Activated naive CD8-positive, alpha-beta T cell treated with anti-CD3 and anti-CD28 coated beads for 36 hours (primary cell): ENCODE results near the gene STARD3NL. TPM values are rescaled to one million over a fixed set of nuclear protein-coding genes. Genes with fewer than 3 reads are reported as not detected.
A peak's percentile ranks its signal among the peaks of the same experiment; 100 is the strongest.

Source experiments
- DNase-seq: peaks from one replicate; pipeline ENCODE4 v3.0.0; 2021
- H3K27ac Mint-ChIP-seq: one replicate; pipeline ENCODE4 v1.8.0; 2022; ENCODE audit warnings: mild to moderate bottlenecking, moderate library complexity, mixed read lengths
- H3K27me3 Mint-ChIP-seq: one replicate; pipeline ENCODE4 v1.8.0; 2022; ENCODE audit warnings: mild to moderate bottlenecking, mixed read lengths
- H3K36me3 Mint-ChIP-seq: one replicate; pipeline ENCODE4 v1.8.0; 2021; ENCODE audit warnings: mild to moderate bottlenecking, mixed read lengths
- H3K4me1 Mint-ChIP-seq: one replicate; pipeline ENCODE4 v1.8.0; 2021; ENCODE audit warnings: mixed read lengths
- H3K4me3 Mint-ChIP-seq: one replicate; pipeline ENCODE4 v1.8.0; 2022; ENCODE audit warnings: mild to moderate bottlenecking, moderate library complexity, mixed read lengths
- H3K9me3 Mint-ChIP-seq: one replicate; pipeline ENCODE4 v1.8.0; 2022; ENCODE audit warnings: mixed read lengths
- total RNA-seq, 2 experiments: library from RNA; stranded (reverse); gene quantifications; one replicate each; pipeline ENCODE4 v1.2.3, GENCODE V29; 2021

Gene STARD3NL
- total RNA-seq, 2 experiments from 2014 or later = 30.3 to 30.6 TPM

DNA sequence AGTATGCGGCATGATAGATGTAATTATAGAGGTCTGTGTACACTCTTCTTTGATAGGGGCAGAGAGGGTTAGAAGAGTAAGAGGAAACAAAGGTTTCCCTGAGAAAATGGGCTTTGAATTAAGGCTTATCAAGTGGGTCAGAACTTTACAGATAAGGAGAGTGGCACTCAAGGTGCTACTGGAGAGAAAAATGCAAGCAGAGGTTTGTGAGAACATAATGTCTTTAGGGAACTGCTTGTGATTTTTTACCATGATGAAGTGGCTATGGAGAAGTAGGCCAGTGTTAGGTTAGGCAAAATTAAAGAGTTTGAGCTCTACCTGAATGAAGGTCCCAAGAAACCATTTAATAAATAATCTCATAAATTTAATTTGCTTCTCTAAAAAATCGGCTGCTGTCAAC lies 14.3 kb downstream of the STARD3NL start:
- DNase-seq = no peak
- Mint-ChIP-seq H3K9me3 (peaks cover 4% of the 10 kb centered on the region), H3K4me3 (no peak overlapping the region), H3K27me3 (no peaks in the 10 kb centered on the region), H3K4me1 (peaks cover 44% of the 10 kb centered on the region), H3K36me3 (peaks cover 15% of the 10 kb centered on the region), H3K27ac (no peak overlapping the region)

DNA sequence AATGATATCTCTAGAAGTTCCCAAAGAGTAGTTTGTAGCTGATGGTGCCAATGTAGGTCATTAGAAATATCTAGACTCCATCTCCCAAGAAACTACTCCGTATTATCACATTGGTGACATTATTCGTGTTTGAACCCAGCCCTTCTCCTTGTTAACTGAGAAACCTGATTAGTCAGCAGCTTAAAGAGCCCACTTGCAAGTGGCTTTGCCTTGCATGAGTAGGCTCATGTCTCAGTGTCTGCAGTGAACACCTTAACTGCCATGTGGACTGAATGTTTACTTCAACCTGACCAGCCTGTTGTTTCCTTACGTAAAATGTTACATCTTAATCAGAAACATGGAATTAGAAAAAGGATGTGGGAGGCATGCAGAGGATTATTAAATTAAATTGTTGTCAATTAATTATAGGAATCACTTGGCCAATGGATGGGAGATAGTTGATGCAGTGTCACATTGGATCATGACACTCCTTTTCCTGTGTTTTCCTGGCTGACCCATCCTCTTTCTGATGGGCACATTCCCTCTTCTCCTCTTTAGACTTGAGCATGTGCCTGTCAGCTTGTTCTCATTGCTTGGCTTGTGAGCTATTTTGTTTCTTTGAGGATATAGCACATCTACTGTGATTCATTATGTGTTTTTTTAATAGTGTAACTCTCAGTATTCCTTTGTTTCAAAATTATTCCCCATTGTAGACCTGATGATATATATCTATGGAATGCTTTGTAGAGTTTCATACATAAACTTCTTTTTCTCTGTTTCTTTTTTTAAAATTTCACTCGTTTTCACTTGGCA lies 18.0 kb downstream of the STARD3NL start:
- no peak overlapping the region for H3K27ac Mint-ChIP-seq
- H3K27me3 Mint-ChIP-seq = no peaks in the 10 kb centered on the region
- peaks cover 4% of the 10 kb centered on the region for H3K9me3 Mint-ChIP-seq
- DNase-seq = no peak
- peaks cover 27% of the 10 kb centered on the region for H3K4me1 Mint-ChIP-seq
- H3K36me3 Mint-ChIP-seq = peaks cover 8% of the 10 kb centered on the region
- no peak overlapping the region for H3K4me3 Mint-ChIP-seq

DNA sequence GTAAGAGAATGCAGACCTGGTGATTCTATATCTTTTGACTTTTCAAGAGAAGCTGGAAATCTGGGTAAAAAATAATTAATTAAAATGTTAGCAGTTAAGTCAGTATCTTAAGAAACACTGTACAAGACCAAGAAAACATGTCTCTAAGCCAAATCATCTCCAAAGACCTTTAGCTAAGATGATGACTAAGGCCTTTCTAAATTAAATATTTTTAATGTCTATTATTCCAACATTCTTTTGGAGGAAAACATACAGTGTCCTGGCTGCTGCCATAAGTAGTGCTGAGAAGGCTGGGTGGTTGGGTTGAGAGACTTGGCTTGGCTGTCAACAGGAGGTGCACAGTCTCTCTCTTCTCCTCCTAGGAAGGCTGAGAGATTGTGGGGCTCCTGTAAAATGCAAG lies 20.3 kb downstream of the STARD3NL start:
- no peak overlapping the region for H3K4me3 Mint-ChIP-seq
- peaks cover 21% of the 10 kb centered on the region for H3K4me1 Mint-ChIP-seq
- no peak for DNase-seq
- peaks cover 3% of the 10 kb centered on the region for H3K9me3 Mint-ChIP-seq
- H3K36me3 Mint-ChIP-seq = peaks cover 11% of the 10 kb centered on the region
- no peak overlapping the region for H3K27ac Mint-ChIP-seq
- H3K27me3 Mint-ChIP-seq = no peaks in the 10 kb centered on the region

DNA sequence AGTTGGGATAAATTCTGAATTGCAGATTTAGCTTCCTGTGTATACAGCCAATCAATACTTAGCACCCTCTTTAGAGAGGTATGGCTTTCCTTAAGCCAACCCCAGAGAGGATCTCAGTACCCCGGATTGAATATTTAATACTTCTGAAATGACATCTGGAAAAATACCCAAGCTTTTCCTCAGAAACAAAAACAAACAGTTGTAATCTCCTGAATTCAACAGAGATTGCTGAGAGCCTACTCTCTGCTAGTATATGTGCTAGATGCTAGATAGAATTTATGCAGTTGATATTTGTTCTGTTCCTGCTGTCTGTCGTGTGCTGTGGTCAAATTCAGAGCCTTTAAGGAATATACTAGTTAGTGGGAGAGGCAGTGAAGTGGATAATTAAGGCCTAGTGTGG lies 21.1 kb downstream of the STARD3NL start:
- DNase-seq = no peak
- peaks cover 15% of the 10 kb centered on the region for H3K36me3 Mint-ChIP-seq
- H3K4me3 Mint-ChIP-seq = no peak overlapping the region
- peaks cover 21% of the 10 kb centered on the region for H3K4me1 Mint-ChIP-seq
- H3K27ac Mint-ChIP-seq = no peak overlapping the region
- H3K27me3 Mint-ChIP-seq = no peaks in the 10 kb centered on the region
- H3K9me3 Mint-ChIP-seq = peaks cover 3% of the 10 kb centered on the region

DNA sequence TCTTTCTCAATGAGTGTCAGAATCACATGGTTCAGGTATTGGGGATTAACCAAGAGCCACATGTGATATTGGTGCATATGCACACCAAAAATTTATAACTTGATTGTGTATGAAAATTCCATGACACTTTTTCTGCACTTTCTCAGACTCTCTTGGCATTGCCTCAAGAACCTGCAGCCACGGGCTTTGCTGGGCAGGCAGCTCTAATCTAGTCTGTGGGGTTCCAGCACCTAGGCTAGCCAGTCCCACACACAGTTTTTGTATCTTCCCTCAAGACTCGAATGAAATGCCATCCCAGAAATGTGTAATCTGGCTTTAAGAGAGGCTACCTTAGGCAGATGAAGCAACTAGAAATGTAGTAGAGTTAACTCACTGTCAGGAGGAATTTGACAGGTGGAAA lies 21.7 kb downstream of the STARD3NL start:
- Mint-ChIP-seq H3K4me3 (no peak overlapping the region), H3K36me3 (peaks cover 15% of the 10 kb centered on the region), H3K9me3 (peaks cover 3% of the 10 kb centered on the region), H3K27me3 (no peaks in the 10 kb centered on the region), H3K4me1 (peaks cover 21% of the 10 kb centered on the region), H3K27ac (no peak overlapping the region)
- DNase-seq = no peak

GRCh38 chr7:38206071-38206470 lies 28.0 kb downstream of the STARD3NL start:
- Mint-ChIP-seq H3K27ac (no peak overlapping the region), H3K4me1 (peaks cover 2% of the 10 kb centered on the region), H3K36me3 (peaks cover 22% of the 10 kb centered on the region), H3K27me3 (no peaks in the 10 kb centered on the region), H3K9me3 (peaks cover 3% of the 10 kb centered on the region), H3K4me3 (no peak overlapping the region)
- no peak for DNase-seq

GRCh38 chr7:38207843-38208242 lies 29.8 kb downstream of the STARD3NL start:
- DNase-seq = no peak
- Mint-ChIP-seq H3K27ac (no peak overlapping the region), H3K4me1 (peaks cover 2% of the 10 kb centered on the region), H3K27me3 (no peaks in the 10 kb centered on the region), H3K9me3 (no peaks in the 10 kb centered on the region), H3K4me3 (no peak overlapping the region), H3K36me3 (peaks cover 17% of the 10 kb centered on the region)

DNA sequence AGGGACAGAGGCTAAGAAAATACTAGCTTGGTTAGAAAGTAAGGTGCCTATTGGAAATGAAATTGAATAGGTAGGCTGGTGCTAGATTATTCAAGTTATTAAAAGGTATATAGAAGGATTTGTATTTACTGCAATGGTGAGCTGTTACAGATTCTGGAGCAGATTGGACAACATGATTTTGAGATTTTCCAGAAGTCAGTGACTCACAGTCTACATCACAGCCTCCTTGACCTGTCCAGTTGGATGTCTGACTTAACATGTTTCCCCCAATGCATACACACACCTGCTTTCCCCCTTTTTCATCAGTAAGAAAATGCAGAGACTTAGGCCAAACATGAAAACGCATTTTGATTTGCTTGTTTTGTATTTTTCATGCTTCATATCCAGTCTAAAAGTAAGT lies 33.4 kb downstream of the STARD3NL start:
- Mint-ChIP-seq H3K9me3 (no peaks in the 10 kb centered on the region), H3K27me3 (no peaks in the 10 kb centered on the region), H3K27ac (no peak overlapping the region), H3K36me3 (peaks cover 12% of the 10 kb centered on the region), H3K4me3 (no peak overlapping the region), H3K4me1 (peaks cover 9% of the 10 kb centered on the region)
- DNase-seq = no peak

- H3K4me1 Mint-ChIP-seq = peaks cover 9% of the 10 kb centered on the region
- no peak overlapping the region for H3K27ac Mint-ChIP-seq
- DNase-seq = no peak
- H3K4me3 Mint-ChIP-seq = no peak overlapping the region
- no peaks in the 10 kb centered on the region for H3K9me3 Mint-ChIP-seq
- H3K27me3 Mint-ChIP-seq = no peaks in the 10 kb centered on the region
- peaks cover 12% of the 10 kb centered on the region for H3K36me3 Mint-ChIP-seq
These were observed 33.9 kb downstream of the STARD3NL start for GRCh38 chr7:38211940-38212339.

GRCh38 chr7:38215115-38215514 lies 37.1 kb downstream of the STARD3NL start:
- Mint-ChIP-seq H3K4me3 (no peak overlapping the region), H3K4me1 (peaks cover 13% of the 10 kb centered on the region), H3K36me3 (peaks cover 20% of the 10 kb centered on the region), H3K27me3 (no peaks in the 10 kb centered on the region), H3K9me3 (no peaks in the 10 kb centered on the region), H3K27ac (no peak overlapping the region)
- no peak for DNase-seq

- H3K36me3 Mint-ChIP-seq = peaks cover 25% of the 10 kb centered on the region
- no peak overlapping the region for H3K4me3 Mint-ChIP-seq
- H3K4me1 Mint-ChIP-seq = peaks cover 15% of the 10 kb centered on the region
- no peak overlapping the region for H3K27ac Mint-ChIP-seq
- H3K27me3 Mint-ChIP-seq = no peaks in the 10 kb centered on the region
- DNase-seq = peak; percentile 71
- H3K9me3 Mint-ChIP-seq = no peaks in the 10 kb centered on the region
These were observed 38.0 kb downstream of the STARD3NL start for GRCh38 chr7:38215735-38216670.

DNA sequence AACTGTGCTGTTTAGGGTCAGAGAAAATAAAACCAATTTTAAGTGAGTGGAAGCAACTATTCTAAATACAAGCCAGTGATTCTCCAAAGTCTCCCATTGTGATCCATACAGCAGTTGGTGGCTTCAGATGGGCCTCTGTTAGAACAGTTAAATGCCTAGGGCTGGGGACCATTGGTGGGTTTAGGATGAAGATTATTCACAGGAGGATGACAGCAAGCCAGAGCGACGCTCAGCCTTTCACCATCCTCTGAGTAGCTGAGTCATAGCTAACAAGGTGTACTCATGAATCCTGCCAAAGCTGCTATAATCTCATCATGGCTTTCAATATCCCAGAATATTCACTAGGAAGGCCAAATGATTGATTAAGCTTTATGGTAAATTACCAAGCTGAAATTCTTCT lies 39.6 kb downstream of the STARD3NL start:
- no peak for DNase-seq
- no peak overlapping the region for H3K4me3 Mint-ChIP-seq
- H3K27me3 Mint-ChIP-seq = no peaks in the 10 kb centered on the region
- H3K4me1 Mint-ChIP-seq = peaks cover 17% of the 10 kb centered on the region
- H3K27ac Mint-ChIP-seq = no peak overlapping the region
- H3K36me3 Mint-ChIP-seq = peaks cover 30% of the 10 kb centered on the region
- no peaks in the 10 kb centered on the region for H3K9me3 Mint-ChIP-seq

- peaks cover 16% of the 10 kb centered on the region for H3K4me1 Mint-ChIP-seq
- no peak for DNase-seq
- H3K27ac Mint-ChIP-seq = no peak overlapping the region
- no peak overlapping the region for H3K4me3 Mint-ChIP-seq
- no peaks in the 10 kb centered on the region for H3K9me3 Mint-ChIP-seq
- peaks cover 30% of the 10 kb centered on the region for H3K36me3 Mint-ChIP-seq
- H3K27me3 Mint-ChIP-seq = no peaks in the 10 kb centered on the region
These were observed 42.4 kb downstream of the STARD3NL start for GRCh38 chr7:38220452-38220851.

GRCh38 chr7:38222481-38223096 lies 44.5 kb downstream of the STARD3NL start:
- Mint-ChIP-seq H3K4me3 (no peak overlapping the region), H3K27me3 (no peaks in the 10 kb centered on the region), H3K4me1 (peaks cover 4% of the 10 kb centered on the region), H3K27ac (no peak overlapping the region), H3K36me3 (peaks cover 21% of the 10 kb centered on the region), H3K9me3 (no peaks in the 10 kb centered on the region)
- DNase-seq = no peak

DNA sequence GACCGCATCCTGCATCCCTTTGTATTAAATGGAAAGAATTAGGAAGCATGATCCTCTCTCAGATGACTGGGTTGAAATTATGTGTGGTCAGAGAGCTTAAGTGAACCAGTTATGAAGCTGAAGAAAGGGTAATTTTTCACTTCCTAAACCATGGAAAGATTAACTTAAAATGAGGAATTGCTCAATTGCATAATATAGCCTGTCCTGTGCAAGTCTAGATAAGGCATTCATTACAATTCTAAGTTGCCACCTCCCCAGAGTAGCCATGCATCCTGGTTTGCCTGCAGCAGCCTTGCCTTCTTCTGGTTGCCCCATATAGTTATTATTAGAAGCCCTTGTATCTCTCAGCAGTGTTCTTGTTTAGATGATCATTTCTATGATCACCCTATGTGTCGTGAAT lies 45.3 kb downstream of the STARD3NL start:
- Mint-ChIP-seq H3K27me3 (no peaks in the 10 kb centered on the region), H3K4me1 (peaks cover 4% of the 10 kb centered on the region), H3K27ac (no peak overlapping the region), H3K4me3 (no peak overlapping the region), H3K9me3 (no peaks in the 10 kb centered on the region), H3K36me3 (peaks cover 20% of the 10 kb centered on the region)
- DNase-seq = no peak
